Measurements from ENCODE around the gene ITGB3BP. TPM values are rescaled to one million over a fixed set of nuclear protein-coding genes. Genes with fewer than 3 reads are reported as not detected.

Gene ITGB3BP
- total RNA-seq, 2 experiments from 2014 or later, result 91.5 to 97.0 TPM

- no peaks in the 10 kb centered on the region for H3K9me3 ChIP-seq (ENCODE audit: low read length)
- no peaks in the 10 kb centered on the region for H3K9me2 ChIP-seq (ENCODE audit: insufficient read depth, low read length)
- CTCF ChIA-PET (ENCODE audit: unreplicated experiment), result interaction anchor here (0.6 kb wide), 1 partner anchor 173 kb away, joined by 3 read pairs; no protein-coding TSS in a partner anchor
- H3K79me2 ChIP-seq (ENCODE audit: insufficient read depth, low read depth, low read length), result no peaks in the 10 kb centered on the region
- intact Hi-C loops (cut with micrococcal nuclease; ENCODE audit: unreplicated experiment), result no loop called here
- H3K36me3 ChIP-seq (ENCODE audit: insufficient read depth, low read length), result peaks cover 30% of the 10 kb centered on the region
- no peak for DNase-seq (ENCODE audit: low spot score)
- no peaks in the 10 kb centered on the region for H3K4me1 ChIP-seq (ENCODE audit: insufficient read depth, low read length, poor library complexity, severe bottlenecking)
- no TSS peak for BruUV-seq (replicated peaks)
- H4K20me1 ChIP-seq (ENCODE audit: insufficient read depth, low read length), result no peaks in the 10 kb centered on the region
- H2AFZ ChIP-seq (ENCODE audit: low read length), result no peak overlapping the region
- H3K4me2 ChIP-seq (ENCODE audit: low read length), result no peak overlapping the region
- TF ChIP-seq EZH2phosphoT487 (IDR thresholded peaks at IDR 0.05; ENCODE audit: borderline replicate concordance, low read depth, low read length) (no peak), CTCF (conservative IDR thresholded peaks at IDR 0.05; ENCODE audit: low read length) (no peak)
- H3K4me3 ChIP-seq (ENCODE audit: low read depth, low read length, poor library complexity, severe bottlenecking), result no peak overlapping the region
- no peak overlapping the region for H3K27ac ChIP-seq (ENCODE audit: low read depth, low read length, poor library complexity, severe bottlenecking)
- POLR2A ChIA-PET, result no interaction called here
Measured at GRCh38 chr1:63435161-63435560, 87.9 kb downstream of the ITGB3BP start.

- Histone ChIP-seq H3K4me1 (ENCODE audit: insufficient read depth, low read length, poor library complexity, severe bottlenecking) (no peaks in the 10 kb centered on the region), H3K27ac (ENCODE audit: low read depth, low read length, poor library complexity, severe bottlenecking) (no peak overlapping the region), H3K79me2 (ENCODE audit: insufficient read depth, low read depth, low read length) (no peaks in the 10 kb centered on the region), H3K36me3 (ENCODE audit: insufficient read depth, low read length) (peaks cover 24% of the 10 kb centered on the region), H3K9me2 (ENCODE audit: insufficient read depth, low read length) (no peaks in the 10 kb centered on the region), H4K20me1 (ENCODE audit: insufficient read depth, low read length) (no peaks in the 10 kb centered on the region), H3K4me3 (ENCODE audit: low read depth, low read length, poor library complexity, severe bottlenecking) (no peak overlapping the region), H3K4me2 (ENCODE audit: low read length) (no peak overlapping the region), H2AFZ (ENCODE audit: low read length) (no peak overlapping the region), H3K9me3 (ENCODE audit: low read length) (no peaks in the 10 kb centered on the region)
- TF ChIP-seq CTCF (conservative IDR thresholded peaks at IDR 0.05; ENCODE audit: low read length), result no peak
- TF ChIP-seq EZH2phosphoT487 (IDR thresholded peaks at IDR 0.05; ENCODE audit: borderline replicate concordance, low read depth, low read length), result no peak
- CTCF ChIA-PET (ENCODE audit: unreplicated experiment), result no interaction called here
- POLR2A ChIA-PET, result interaction anchor here (0.7 kb wide), 1 partner anchor 9 kb away, joined by 3 read pairs; no protein-coding TSS in a partner anchor
- intact Hi-C loops (cut with micrococcal nuclease; ENCODE audit: unreplicated experiment), result no loop called here
- no TSS peak for BruUV-seq (replicated peaks)
- no peak for DNase-seq (ENCODE audit: low spot score)
Measured at GRCh38 chr1:63429281-63429680, 93.7 kb downstream of the ITGB3BP start.

- H3K4me3 ChIP-seq (ENCODE audit: low read depth, low read length, poor library complexity, severe bottlenecking), result no peak overlapping the region
- ChIA-PET POLR2A (interaction anchor here (0.7 kb wide), 1 partner anchor 9 kb away, joined by 3 read pairs; no protein-coding TSS in a partner anchor), CTCF (ENCODE audit: unreplicated experiment) (no interaction called here)
- no peaks in the 10 kb centered on the region for H4K20me1 ChIP-seq (ENCODE audit: insufficient read depth, low read length)
- H3K4me2 ChIP-seq (ENCODE audit: low read length), result no peak overlapping the region
- H3K4me1 ChIP-seq (ENCODE audit: insufficient read depth, low read length, poor library complexity, severe bottlenecking), result no peaks in the 10 kb centered on the region
- H3K36me3 ChIP-seq (ENCODE audit: insufficient read depth, low read length), result peaks cover 24% of the 10 kb centered on the region
- H2AFZ ChIP-seq (ENCODE audit: low read length), result no peak overlapping the region
- H3K79me2 ChIP-seq (ENCODE audit: insufficient read depth, low read depth, low read length), result no peaks in the 10 kb centered on the region
- TF ChIP-seq EZH2phosphoT487 (IDR thresholded peaks at IDR 0.05; ENCODE audit: borderline replicate concordance, low read depth, low read length) (no peak), CTCF (conservative IDR thresholded peaks at IDR 0.05; ENCODE audit: low read length) (no peak)
- no peak for DNase-seq (ENCODE audit: low spot score)
- no peaks in the 10 kb centered on the region for H3K9me2 ChIP-seq (ENCODE audit: insufficient read depth, low read length)
- no TSS peak for BruUV-seq (replicated peaks)
- H3K9me3 ChIP-seq (ENCODE audit: low read length), result no peaks in the 10 kb centered on the region
- no peak overlapping the region for H3K27ac ChIP-seq (ENCODE audit: low read depth, low read length, poor library complexity, severe bottlenecking)
- intact Hi-C loops (cut with micrococcal nuclease; ENCODE audit: unreplicated experiment), result no loop called here
Measured at GRCh38 chr1:63428815-63429214, 94.2 kb downstream of the ITGB3BP start.

Data from OCI-LY7 (cell line).